ENCODE results near the gene PAX4.
"Not testable (repeated sequence)": the region's sequence is repeated elsewhere in the genome, so short reads cannot be mapped to it uniquely, and the experiment has no call there.

Gene PAX4

DNA sequence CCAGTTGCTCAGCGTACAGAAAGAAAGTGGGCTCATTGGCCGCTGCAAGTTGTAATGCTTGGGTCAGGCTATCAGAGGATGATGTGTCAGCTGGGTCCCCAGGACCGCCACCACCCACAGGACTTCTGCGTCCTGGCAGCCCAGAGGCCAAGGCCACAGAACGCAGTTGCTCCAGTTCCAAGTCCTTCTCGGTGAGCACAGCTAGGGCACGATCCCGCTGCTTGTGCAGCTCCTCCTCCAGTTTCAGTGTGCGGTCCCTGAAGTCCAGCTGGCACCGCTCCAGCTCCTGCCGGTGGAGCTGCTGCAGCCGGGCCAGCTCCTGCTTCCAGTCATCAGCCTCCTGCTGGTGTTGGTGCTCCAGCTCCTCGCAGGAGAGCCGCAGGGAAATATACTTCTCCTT lies 35.6 kb downstream of the PAX4 start:
- H3K4me3 Mint-ChIP-seq: no peak overlapping the region
- no peaks in the 10 kb centered on the region for H3K27me3 Mint-ChIP-seq
- H3K9me3 Mint-ChIP-seq: no peaks in the 10 kb centered on the region
- peaks cover 41% of the 10 kb centered on the region for H3K36me3 Mint-ChIP-seq (ENCODE audit: low read depth)
- peaks cover 61% of the 10 kb centered on the region for H3K4me1 Mint-ChIP-seq (ENCODE audit: low read depth)
- H3K27ac Mint-ChIP-seq: no peak overlapping the region

DNA sequence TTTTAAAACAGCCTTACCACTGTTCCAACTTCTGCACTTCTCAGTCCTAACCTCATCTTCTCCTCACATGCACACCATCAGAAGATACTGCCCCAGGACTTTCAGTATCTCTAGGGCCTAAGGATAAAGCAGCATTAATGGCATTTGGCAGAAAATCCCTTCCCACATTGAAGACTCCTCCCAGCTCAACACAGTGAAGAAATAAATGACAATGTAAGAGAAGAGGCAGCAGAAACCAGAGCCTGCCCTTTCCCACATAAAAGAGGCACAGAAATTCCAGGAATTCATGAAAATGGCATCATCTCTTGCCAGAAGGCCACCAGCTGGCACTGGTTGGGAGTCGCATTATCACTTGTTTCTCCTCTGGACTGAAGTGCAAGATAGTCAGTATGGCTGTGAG lies 36.2 kb downstream of the PAX4 start:
- Mint-ChIP-seq H3K9me3 (no peaks in the 10 kb centered on the region), H3K4me3 (peak overlapping the region; percentile 21), H3K36me3 (ENCODE audit: low read depth) (peaks cover 46% of the 10 kb centered on the region), H3K27me3 (no peaks in the 10 kb centered on the region), H3K27ac (peak overlapping the region; percentile 48), H3K4me1 (ENCODE audit: low read depth) (peaks cover 56% of the 10 kb centered on the region)

DNA sequence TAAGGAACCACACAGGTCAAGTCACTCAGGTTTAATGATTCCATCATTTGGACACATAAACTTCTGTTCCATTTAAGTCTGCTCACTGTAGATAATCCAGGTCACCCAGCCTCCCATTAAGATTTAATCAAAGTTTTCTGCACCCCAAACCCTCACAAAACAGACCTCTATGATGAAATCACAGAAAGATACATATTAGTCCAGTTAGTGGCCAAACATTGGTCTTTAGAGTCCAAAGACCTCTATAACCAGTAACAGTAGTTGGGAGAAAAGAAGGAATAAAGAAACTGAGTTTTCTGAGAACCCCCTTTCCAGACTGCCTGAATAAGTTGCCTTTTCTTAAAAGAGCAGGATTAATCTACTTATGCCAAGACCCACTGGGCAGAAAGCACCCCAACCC lies 37.3 kb downstream of the PAX4 start:
- Mint-ChIP-seq H3K4me1 (ENCODE audit: low read depth) (peaks cover 46% of the 10 kb centered on the region), H3K36me3 (ENCODE audit: low read depth) (peaks cover 51% of the 10 kb centered on the region), H3K4me3 (no peak overlapping the region), H3K27me3 (no peaks in the 10 kb centered on the region), H3K27ac (no peak overlapping the region), H3K9me3 (no peaks in the 10 kb centered on the region)

DNA sequence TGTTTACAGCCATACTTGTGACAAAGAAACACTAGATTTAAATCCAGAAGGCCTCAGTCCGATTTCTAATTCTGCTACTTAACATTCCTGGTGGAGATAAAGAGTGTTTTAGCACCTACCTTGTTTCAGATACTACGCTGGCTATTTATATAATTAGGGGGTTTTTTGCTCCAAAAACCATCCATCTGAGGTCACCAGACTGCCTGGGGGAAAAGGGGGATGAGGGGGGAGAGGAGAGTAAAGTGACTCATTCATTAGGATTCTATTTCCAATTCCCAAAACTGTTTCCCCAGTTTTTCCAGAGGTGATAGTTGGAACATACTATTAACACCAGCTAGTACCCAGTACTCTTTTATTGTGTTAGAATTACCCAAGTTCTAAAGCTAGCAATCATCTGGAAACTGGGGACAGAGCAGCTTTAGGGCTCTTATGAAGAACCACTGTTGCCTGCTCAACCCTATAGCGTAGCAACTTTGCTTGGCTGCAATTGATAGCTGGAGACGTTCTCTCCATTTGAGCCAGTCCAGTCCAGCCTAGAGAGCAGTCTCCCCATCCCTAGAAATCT lies 39.1 kb downstream of the PAX4 start:
- no peak overlapping the region for H3K27ac Mint-ChIP-seq
- no peaks in the 10 kb centered on the region for H3K27me3 Mint-ChIP-seq
- H3K4me3 Mint-ChIP-seq: no peak overlapping the region
- H3K4me1 Mint-ChIP-seq (ENCODE audit: low read depth): peaks cover 35% of the 10 kb centered on the region
- peaks cover 60% of the 10 kb centered on the region for H3K36me3 Mint-ChIP-seq (ENCODE audit: low read depth)
- no peaks in the 10 kb centered on the region for H3K9me3 Mint-ChIP-seq

DNA sequence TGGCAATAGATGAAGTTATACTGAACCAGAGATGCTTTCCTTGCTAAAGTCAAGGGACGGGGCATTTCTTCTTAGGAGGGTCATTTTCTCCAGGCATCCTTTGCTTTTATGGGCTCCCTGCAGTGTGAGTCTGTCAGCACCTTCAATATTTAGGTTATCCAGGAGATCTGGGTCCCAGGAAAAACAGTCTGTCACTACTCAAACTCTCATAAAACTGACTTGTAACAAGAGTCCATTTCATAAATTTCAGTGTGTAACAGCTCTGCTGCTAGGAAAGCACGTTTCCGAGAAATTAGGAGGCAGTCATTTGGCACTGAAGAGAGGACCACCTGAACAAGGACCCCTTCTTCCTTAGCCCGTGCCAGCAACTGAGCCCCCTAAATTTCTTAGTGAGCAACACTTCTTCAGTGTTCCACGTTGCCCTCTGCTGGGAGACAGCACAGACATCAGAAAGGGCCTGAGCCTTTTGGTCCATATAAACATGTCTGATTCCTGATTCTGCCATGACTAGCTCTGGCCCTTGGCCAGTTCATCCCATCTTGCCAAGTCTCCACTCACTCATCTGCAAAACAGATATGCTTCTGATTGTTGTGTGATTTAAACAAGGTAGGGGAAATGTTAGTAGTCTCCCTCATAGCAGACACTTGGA lies 39.8 kb downstream of the PAX4 start:
- Mint-ChIP-seq H3K4me3 (no peak overlapping the region), H3K36me3 (ENCODE audit: low read depth) (peaks cover 54% of the 10 kb centered on the region), H3K4me1 (ENCODE audit: low read depth) (peaks cover 28% of the 10 kb centered on the region), H3K27me3 (no peaks in the 10 kb centered on the region), H3K27ac (no peak overlapping the region), H3K9me3 (no peaks in the 10 kb centered on the region)

DNA sequence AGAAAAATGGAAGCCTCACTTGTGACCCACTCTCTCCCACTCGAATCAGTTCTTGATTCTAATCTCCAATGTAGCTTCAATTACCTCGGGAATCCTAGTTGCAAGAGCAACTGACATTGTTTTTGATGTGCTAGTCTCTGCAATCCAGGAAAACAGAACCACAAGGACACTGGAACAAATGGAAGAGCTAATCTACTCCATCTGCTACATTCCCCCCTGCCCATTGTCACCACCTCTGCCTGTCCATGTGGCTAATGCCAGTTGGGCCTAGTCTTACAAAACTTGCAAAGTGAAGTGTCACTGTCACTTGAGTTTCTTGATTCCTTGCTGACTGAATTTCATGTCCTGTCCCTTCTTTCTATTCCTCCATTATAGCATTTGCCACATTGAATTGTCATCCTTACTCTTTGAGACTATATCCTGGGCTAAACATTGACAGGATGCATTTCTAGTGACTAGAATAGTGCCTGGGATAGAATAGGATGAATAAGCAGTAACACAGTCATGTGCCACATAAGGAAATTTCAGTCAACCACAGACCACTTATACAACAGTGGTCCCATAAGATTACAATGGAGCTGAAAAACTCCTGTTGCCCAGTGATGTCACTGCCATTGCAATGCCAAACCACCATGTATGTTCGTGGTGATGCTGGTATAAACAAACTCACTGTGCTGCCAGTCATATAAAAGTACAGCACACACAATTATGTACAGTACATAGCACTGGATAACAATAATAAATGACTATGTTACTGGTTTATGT lies 46.0 kb downstream of the PAX4 start:
- Mint-ChIP-seq H3K4me3 (no peak overlapping the region), H3K27ac (no peak overlapping the region), H3K36me3 (ENCODE audit: low read depth) (peaks cover 27% of the 10 kb centered on the region), H3K27me3 (no peaks in the 10 kb centered on the region), H3K9me3 (no peaks in the 10 kb centered on the region), H3K4me1 (ENCODE audit: low read depth) (no peaks in the 10 kb centered on the region)

DNA sequence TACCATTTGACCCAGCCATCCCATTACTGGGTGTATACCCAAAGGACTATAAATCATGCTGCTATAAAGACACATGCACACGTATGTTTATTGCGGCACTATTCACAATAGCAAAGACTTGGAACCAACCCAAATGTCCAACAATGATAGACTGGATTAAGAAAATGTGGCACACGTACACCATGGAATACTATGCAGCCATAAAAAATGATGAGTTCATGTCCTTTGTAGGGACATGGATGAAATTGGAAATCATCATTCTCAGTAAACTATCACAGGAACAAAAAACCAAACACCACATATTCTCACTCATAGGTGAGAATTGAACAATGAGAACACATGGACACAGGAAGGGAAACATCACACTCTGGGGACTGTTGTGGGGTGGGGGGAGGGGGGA lies 49.9 kb downstream of the PAX4 start:
- not testable (repeated sequence) for H3K27ac Mint-ChIP-seq; H3K4me3 Mint-ChIP-seq; H3K4me1 Mint-ChIP-seq (ENCODE audit: low read depth); H3K9me3 Mint-ChIP-seq; H3K27me3 Mint-ChIP-seq
- H3K36me3 Mint-ChIP-seq (ENCODE audit: low read depth): peaks cover 15% of the 10 kb centered on the region

DNA sequence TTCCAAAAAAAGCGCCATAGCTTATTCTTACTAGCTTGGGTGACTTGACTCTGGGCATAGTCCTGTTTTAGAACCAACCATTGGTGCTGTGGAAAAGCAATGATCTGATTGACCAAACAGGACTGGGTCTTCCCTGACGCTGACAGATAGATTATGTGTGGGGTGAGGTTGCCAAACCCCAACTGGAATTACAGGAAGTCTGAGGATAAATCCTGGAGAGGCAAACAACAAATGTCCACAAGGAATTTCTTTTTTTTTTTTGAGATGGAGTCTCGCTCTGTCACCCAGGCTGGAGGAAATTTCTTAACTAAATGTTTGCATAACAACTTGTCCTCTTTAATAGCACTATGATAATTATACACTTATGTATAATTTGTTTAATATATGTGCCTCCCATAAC lies 51.7 kb downstream of the PAX4 start:
- Mint-ChIP-seq H3K4me1 (ENCODE audit: low read depth) (no peaks in the 10 kb centered on the region), H3K27ac (no peak overlapping the region), H3K9me3 (no peaks in the 10 kb centered on the region), H3K36me3 (ENCODE audit: low read depth) (peaks cover 15% of the 10 kb centered on the region), H3K4me3 (no peak overlapping the region), H3K27me3 (no peaks in the 10 kb centered on the region)

Measured in stimulated activated naive CD8-positive, alpha-beta T cell treated with anti-CD3 and anti-CD28 coated beads, Interleukin-15, Interleukin-2, amounts not matched to agents 100 ng/mL and 50 ng/mL, for 24 hours (primary cell).